Measurements from ENCODE around the gene SPNS2.

- TF ChIP-seq YY1 (IDR thresholded peaks at IDR 0.05; ENCODE audit: insufficient read depth, insufficient read length): no peak
- no peak for TF ChIP-seq ZNF274 (IDR thresholded peaks at IDR 0.05; ENCODE audit: low read depth, low read length)
Observed at GRCh38 chr17:4497101-4497824, 1.4 kb upstream of the SPNS2 start.

Data from NT2/D1 (cell line).